ENCODE measurements around the gene SLC22A23. TPM values are rescaled to one million over a fixed set of nuclear protein-coding genes. Genes with fewer than 3 reads are reported as not detected.

The SLC22A23 gene
- total and polyA plus RNA-seq, 2 of the 4 experiments (the other 2 are of a cell fraction): 0.72 to 1.6 TPM

DNA sequence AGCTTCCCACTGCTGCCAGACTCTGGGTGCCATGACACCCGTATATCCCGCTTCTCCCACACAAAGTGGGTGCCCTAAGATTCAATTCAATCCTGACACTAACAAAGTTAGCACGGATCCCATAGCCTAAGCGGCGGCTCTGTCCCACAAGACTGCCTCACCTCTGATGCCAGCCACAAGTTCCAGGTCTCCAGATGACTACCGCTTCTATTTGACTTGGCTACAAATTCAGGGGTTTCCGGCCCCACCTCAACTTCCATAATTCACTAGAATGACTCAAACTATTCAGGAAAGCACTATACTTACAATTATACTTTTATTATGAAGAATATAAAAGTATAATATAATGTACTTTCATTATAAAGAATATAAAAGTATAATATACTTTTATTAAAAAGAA, 24.8 kb upstream of the SLC22A23 start:
- Histone ChIP-seq H3K4me1 (ENCODE audit: control insufficient read depth, insufficient read depth, low read length) (no peaks in the 10 kb centered on the region), H2AFZ (replicated peaks; ENCODE audit: low read length, poor library complexity) (no peak overlapping the region), H3K9ac (ENCODE audit: low read depth, low read length) (no peak overlapping the region), H3K27ac (ENCODE audit: insufficient read depth, low read length) (no peak overlapping the region), H2AK5ac (ENCODE audit: low read depth, low read length) (0 out of 2 replicates have a peak overlapping the region, but pooled peaks have one; percentile 8), H3K27me3 (ENCODE audit: control insufficient read depth, insufficient read depth, low read length) (peaks cover 24% of the 10 kb centered on the region), H3K36me3 (ENCODE audit: control insufficient read depth, insufficient read depth, low read length) (no peaks in the 10 kb centered on the region), H2BK120ac (ENCODE audit: low read depth, low read length) (no peak overlapping the region), H3K4me3 (ENCODE audit: insufficient read depth, low read depth, low read length) (no peak overlapping the region), H3K14ac (replicated peaks; ENCODE audit: low read depth, low read length) (no peak overlapping the region), H4K91ac (ENCODE audit: insufficient read depth, low read depth, low read length) (no peak overlapping the region), H3K18ac (ENCODE audit: low read depth, low read length) (no peak overlapping the region), H3K4me2 (ENCODE audit: low read depth, low read length) (no peak overlapping the region), H2BK15ac (ENCODE audit: low read depth, low read length) (no peak overlapping the region), H2BK5ac (ENCODE audit: low read depth, low read length, poor library complexity, severe bottlenecking) (no peak overlapping the region), H3K79me1 (ENCODE audit: low read depth in 1 of 2, low read length in 2 of 2) (no peaks in the 10 kb centered on the region), H3K9me1 (ENCODE audit: insufficient read depth, low read length) (no peaks in the 10 kb centered on the region), H2BK20ac (ENCODE audit: low read depth, low read length) (no peak overlapping the region), H3K56ac (ENCODE audit: extremely low read depth, insufficient read depth, low read length) (no peak overlapping the region), H3K9me3 (ENCODE audit: control insufficient read depth, insufficient read depth, low read length) (peaks cover 17% of the 10 kb centered on the region), H4K5ac (ENCODE audit: low read depth, low read length) (no peak overlapping the region), H4K8ac (ENCODE audit: low read depth in 2 of 2, low read length in 2 of 2) (no peak overlapping the region), H3K23ac (ENCODE audit: low read depth, low read length) (no peak overlapping the region), H4K20me1 (ENCODE audit: insufficient read depth, low read length) (no peaks in the 10 kb centered on the region), H3K4ac (ENCODE audit: low read depth, low read length) (no peak overlapping the region), H2AK9ac (replicated peaks; ENCODE audit: low read depth, low read length, poor library complexity) (no peak overlapping the region)
- dilution Hi-C loops (cut with HindIII; ENCODE audit: low sequenced_read_pairs, unreplicated experiment): no loop called here
- CTCF ChIA-PET: no interaction called here
- POLR2A ChIA-PET (ENCODE audit: unreplicated experiment): no interaction called here
- 100% methylated on average over 2 of the region's 7 CpGs; no CpG with 5 or more reads in 1 of the 2 experiments for WGBS, 2 experiments (ENCODE audit: extremely low coverage in 2 of 2, insufficient read length in 1 of 2)
- intact Hi-C loops (cut with micrococcal nuclease): no loop called here
- BruUV-seq (replicated peaks): no TSS peak
- no peak for TF ChIP-seq FOS (IDR thresholded peaks at IDR 0.05; ENCODE audit: low read depth, low read length)
- no peak for TF ChIP-seq POLR2A (IDR thresholded peaks at IDR 0.05; ENCODE audit: low read depth, low read length)
- no peak for TF ChIP-seq RAD21 (IDR thresholded peaks at IDR 0.05; ENCODE audit: low read length)
- no peak for TF ChIP-seq MAFK (IDR thresholded peaks at IDR 0.05; ENCODE audit: low read depth, low read length)
- TF ChIP-seq SMC3 (IDR thresholded peaks at IDR 0.05; ENCODE audit: low read depth, low read length): no peak
- no peak for TF ChIP-seq RCOR1 (IDR thresholded peaks at IDR 0.05; ENCODE audit: insufficient replicate concordance, low read length)
- TF ChIP-seq CHD1 (IDR thresholded peaks at IDR 0.05; ENCODE audit: low read depth, low read length): no peak
- TF ChIP-seq BHLHE40 (IDR thresholded peaks at IDR 0.05; ENCODE audit: low read depth, low read length): no peak
- TF ChIP-seq MAZ (IDR thresholded peaks at IDR 0.05; ENCODE audit: borderline replicate concordance, low read depth, low read length): no peak
- no peak for TF ChIP-seq CEBPB (IDR thresholded peaks at IDR 0.05; ENCODE audit: low read depth, low read length)
- no peak for TF ChIP-seq RFX5 (IDR thresholded peaks at IDR 0.05; ENCODE audit: low read depth, low read length)
- TF ChIP-seq, protein P1, sequence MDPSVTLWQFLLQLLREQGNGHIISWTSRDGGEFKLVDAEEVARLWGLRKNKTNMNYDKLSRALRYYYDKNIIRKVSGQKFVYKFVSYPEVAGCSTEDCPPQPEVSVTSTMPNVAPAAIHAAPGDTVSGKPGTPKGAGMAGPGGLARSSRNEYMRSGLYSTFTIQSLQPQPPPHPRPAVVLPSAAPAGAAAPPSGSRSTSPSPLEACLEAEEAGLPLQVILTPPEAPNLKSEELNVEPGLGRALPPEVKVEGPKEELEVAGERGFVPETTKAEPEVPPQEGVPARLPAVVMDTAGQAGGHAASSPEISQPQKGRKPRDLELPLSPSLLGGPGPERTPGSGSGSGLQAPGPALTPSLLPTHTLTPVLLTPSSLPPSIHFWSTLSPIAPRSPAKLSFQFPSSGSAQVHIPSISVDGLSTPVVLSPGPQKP (IDR thresholded peaks at IDR 0.05; ENCODE audit: borderline replicate concordance, low read depth, low read length): no peak
- TF ChIP-seq, protein P2, sequence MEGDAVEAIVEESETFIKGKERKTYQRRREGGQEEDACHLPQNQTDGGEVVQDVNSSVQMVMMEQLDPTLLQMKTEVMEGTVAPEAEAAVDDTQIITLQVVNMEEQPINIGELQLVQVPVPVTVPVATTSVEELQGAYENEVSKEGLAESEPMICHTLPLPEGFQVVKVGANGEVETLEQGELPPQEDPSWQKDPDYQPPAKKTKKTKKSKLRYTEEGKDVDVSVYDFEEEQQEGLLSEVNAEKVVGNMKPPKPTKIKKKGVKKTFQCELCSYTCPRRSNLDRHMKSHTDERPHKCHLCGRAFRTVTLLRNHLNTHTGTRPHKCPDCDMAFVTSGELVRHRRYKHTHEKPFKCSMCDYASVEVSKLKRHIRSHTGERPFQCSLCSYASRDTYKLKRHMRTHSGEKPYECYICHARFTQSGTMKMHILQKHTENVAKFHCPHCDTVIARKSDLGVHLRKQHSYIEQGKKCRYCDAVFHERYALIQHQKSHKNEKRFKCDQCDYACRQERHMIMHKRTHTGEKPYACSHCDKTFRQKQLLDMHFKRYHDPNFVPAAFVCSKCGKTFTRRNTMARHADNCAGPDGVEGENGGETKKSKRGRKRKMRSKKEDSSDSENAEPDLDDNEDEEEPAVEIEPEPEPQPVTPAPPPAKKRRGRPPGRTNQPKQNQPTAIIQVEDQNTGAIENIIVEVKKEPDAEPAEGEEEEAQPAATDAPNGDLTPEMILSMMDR (conservative IDR thresholded peaks at IDR 0.05; ENCODE audit: low read depth, low read length): no peak
- DNase-seq (no peak), ATAC-seq (ENCODE audit: low read depth) (no peak)
- in situ Hi-C loops (cut with MboI; ENCODE audit: low sequenced_read_pairs): no loop called here
